Measurements from ENCODE around the gene PHKA2.

The PHKA2 gene

GRCh38 chrX:18929775-18930174, 54.1 kb downstream of the PHKA2 start:
- no peak for DNase-seq (ENCODE audit: low read depth in 2 of 2)

GRCh38 chrX:18927558-18927957, 56.4 kb downstream of the PHKA2 start:
- DNase-seq (ENCODE audit: low read depth in 2 of 2), result no peak

DNA sequence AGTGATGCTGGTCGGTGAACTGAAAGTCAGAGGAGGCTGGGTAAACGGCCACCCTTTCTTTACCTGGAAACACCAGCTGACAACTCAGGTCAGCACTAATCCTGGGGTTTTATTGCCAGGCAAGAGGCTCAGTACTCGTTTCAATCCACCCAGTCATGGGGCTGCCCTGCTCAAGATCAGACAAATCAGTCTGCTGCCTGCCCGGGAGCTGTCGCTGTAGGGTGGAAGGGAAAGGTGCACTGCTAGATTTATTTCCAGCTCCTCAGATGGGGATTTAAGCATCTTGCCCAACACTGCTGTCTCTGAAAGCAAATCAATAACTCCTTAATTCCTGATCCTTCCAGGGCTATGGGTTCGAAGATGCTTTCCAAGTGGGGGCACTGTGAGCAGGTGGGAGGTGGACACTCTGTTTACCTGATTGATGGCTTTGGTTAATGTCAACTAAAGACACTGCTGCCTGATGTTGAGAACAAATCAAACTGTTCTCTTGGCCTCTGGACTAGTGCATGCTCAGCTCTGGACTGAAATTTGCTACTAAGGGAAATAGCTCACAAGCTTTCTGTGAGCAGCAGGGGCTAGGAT, 59.3 kb downstream of the PHKA2 start:
- DNase-seq (ENCODE audit: low read depth in 2 of 2), result no peak

GRCh38 chrX:18920566-18920965, 63.3 kb downstream of the PHKA2 start:
- no peak for DNase-seq (ENCODE audit: low read depth in 2 of 2)

DNA sequence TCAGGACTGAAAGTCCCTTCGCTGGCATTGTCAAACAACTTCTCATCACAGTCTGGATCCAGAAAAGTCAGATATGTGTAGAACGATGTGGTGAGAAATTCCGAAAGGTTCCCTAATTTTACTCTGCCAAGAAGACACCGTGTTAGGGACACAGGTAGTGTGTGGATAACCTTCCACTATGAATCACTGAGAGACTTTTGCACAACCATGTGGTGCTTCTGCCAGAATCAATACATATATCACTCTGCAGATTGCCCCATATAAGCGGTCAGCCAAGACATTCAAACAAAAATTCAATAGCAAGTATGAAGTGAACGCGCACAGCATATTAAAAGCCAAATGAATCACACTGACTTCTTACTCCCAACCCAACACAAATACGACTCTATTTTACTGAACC, 63.8 kb downstream of the PHKA2 start:
- no peak for DNase-seq (ENCODE audit: low read depth in 2 of 2)

DNA sequence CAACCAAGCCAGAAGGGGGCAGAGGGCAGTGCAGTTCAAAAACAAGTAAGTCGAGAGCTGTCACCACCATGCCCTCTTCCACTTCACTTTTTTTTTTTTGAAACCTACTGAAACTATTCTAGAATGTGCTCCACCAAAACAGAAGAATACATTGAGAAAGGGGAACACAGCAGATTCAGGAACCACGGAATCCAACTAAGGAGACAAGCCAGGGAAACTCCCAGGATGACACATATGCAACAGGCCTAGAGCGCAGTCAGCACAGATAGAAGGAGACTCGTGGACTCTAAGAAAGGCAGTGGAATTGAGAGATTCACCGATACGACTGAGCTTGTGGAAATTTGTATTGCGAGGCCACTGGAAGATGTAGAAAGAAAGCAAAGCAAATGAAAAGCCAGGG, 66.1 kb downstream of the PHKA2 start:
- DNase-seq (ENCODE audit: low read depth in 2 of 2), result no peak

DNA sequence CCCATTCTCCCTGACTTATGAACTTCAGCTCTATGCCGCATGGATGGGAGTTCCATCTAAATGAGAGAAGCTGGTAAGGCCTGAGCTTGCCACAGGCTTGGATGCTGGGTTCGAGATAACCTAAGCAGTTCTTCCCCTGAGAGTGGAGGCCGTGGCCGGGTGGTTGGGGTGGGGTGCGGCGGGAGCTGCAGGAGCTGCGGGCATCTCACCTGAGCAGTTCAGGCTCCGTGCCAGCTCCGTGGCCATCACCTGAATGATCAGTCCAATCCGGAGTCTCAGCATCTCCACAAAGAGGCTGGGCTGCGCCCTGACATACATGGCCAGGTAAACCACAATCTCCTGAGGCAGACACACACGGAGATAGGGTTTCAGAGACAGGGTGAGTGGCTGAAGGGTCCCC, 77.6 kb downstream of the PHKA2 start:
- DNase-seq (ENCODE audit: low read depth in 2 of 2), result no peak

DNA sequence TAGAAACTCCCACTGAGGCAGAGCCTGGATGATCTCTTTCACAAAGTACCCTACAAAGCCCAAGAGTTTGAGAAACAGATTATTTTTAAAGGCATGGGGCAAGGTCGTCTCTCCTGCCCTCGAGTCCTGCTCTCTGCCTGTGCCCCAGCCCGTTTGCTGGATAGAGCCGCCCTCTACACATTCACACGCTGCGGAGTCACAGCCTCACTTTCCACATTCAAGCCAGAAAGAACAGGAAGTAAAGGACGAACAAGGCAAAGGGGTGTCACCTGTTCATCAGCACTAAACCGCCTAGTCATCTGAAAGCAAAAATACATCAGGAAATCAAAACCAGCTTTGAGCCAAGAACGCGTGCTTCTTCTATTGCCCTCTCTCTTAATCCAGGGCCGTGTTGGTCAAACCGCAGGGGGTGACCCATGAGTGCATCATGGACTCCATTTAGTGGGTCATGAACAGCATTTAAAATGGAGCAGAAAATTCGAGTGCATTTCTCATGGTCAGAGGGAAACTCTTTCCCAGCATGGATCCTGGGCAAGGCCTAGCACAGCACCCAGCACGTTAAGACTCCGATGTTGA, 83.4 kb downstream of the PHKA2 start:
- no peak for DNase-seq (ENCODE audit: low read depth in 2 of 2)

- DNase-seq (ENCODE audit: low read depth in 2 of 2), result no peak
These were observed 84.0 kb downstream of the PHKA2 start for GRCh38 chrX:18899796-18900380.

- no peak for DNase-seq (ENCODE audit: low read depth in 2 of 2)
These were observed 85.4 kb downstream of the PHKA2 start for GRCh38 chrX:18898492-18898891.

GRCh38 chrX:18898091-18898490, 85.8 kb downstream of the PHKA2 start:
- DNase-seq (ENCODE audit: low read depth in 2 of 2), result no peak

- DNase-seq (ENCODE audit: low read depth in 2 of 2), result no peak
These were observed 86.3 kb downstream of the PHKA2 start for GRCh38 chrX:18897611-18898010.

GRCh38 chrX:18896680-18897544, 87.0 kb downstream of the PHKA2 start:
- DNase-seq (ENCODE audit: low read depth in 2 of 2), result no peak

- DNase-seq (ENCODE audit: low read depth in 2 of 2), result no peak
These were observed 88.5 kb downstream of the PHKA2 start for GRCh38 chrX:18895189-18895951.

GRCh38 chrX:18894156-18894555, 89.8 kb downstream of the PHKA2 start:
- no peak for DNase-seq (ENCODE audit: low read depth in 2 of 2)

GRCh38 chrX:18893536-18893935, 90.4 kb downstream of the PHKA2 start:
- no peak for DNase-seq (ENCODE audit: low read depth in 2 of 2)

DNA sequence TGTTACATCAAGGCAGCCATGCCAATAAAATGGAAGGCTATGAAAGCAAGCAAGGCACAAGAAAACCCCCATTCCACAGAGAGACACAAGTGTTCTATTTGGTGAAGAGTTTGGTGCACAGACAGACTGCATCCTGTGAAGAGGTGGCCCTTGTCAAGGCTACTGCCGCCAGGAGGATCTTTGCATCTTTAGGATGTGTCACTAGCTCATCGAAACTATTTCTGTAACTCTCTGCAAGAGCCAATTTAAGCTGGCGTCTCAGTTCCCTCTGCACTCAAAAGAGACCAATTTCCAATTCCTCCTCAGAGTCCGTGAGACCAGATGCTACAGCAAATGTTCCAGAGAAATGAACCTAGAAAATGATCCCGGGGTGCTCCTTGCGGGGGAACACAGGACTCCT, 91.0 kb downstream of the PHKA2 start:
- DNase-seq (ENCODE audit: low read depth in 2 of 2), result no peak

DNA sequence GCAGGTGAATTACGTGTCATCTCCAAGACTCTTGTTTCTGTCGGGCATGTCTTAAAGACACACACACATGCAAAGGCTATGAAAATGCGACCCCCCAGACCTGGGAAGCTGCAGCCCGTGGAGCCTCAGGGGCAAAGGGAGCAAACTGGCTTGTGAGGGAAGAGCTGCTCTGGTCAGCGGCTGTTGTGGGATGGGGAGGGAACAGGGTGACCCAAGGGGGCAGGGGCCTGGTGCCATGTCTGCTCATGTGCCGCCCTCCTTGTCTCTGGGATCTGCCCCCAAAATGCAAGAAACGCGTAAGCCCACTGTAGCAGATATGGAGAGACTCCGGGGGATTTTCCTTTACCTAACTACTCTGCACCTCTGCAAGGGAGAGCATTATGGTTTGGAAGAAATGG, 92.4 kb downstream of the PHKA2 start:
- no peak for DNase-seq (ENCODE audit: low read depth in 2 of 2)

DNA sequence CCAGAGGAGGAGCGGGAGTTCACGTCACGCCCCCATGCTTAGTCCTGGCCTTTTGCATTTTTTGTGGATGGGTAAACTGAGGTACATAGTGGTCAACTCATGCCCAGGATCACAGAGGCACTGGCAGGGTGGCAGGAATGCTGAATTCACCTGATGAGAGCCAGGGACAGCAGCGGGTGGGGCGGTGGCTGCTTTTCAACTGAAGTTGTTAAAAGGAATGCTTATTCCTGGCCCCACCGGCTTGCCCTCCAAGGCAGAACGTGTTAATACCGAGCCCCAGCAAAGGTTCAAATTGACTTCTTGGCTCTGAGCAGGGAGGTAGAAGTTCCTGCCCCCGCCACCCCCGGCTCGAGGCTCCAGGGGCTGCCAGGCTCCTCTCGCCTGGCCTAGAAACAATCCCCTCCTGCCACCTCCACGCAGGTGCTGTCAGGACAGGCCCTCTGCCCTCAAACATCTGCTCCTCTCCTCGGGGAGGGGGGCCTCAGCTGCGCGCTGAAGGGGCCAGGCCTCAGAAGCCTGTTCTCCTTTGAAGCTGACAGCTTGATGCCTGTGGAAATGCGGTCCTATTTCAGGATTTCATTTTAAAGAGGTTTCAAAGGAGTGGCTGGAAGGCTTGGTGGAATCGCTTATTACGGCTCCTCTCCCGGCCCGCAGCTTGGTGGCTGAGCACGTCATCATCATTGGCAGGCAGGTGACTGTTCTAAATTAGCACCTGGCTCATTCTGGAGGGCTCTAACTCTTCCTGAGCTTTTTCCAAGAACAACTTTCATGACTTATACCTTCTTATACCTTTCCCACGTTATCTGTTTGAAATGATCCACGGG, 93.0 kb downstream of the PHKA2 start:
- DNase-seq (ENCODE audit: low read depth in 2 of 2), result no peak

- no peak for DNase-seq (ENCODE audit: low read depth in 2 of 2)
These were observed 93.9 kb downstream of the PHKA2 start for GRCh38 chrX:18890049-18890381.

- DNase-seq (ENCODE audit: low read depth in 2 of 2), result no peak
These were observed 94.4 kb downstream of the PHKA2 start for GRCh38 chrX:18889346-18890048.
